IMR-90 (cell line): ENCODE results near the gene ROBO3. TPM values are rescaled to one million over a fixed set of nuclear protein-coding genes. Genes with fewer than 3 reads are reported as not detected.

ENCODE experiments used
- ATAC-seq: fragments of 200-7000 bp; cut with Tn5 transposase; 2 replicates; pipeline ENCODE4 v1.9.1; 2020; ENCODE audit warnings: low read depth, mild to moderate bottlenecking, moderate library complexity
- BruUV-seq: library from RNA; stranded (reverse); fragments of 400-500 nt; replicated peaks from 2 replicates; lab custom pipeline; 2021; lab: Mats Ljungman, UMichigan
- CTCF ChIA-PET: fragments of 300-600 bp; formaldehyde crosslinking; extraction: SDS; loops from one replicate; lab custom pipeline; 2021; ENCODE audit warnings: antibody characterized with exemption; lab: Yijun Ruan, JAX
- POLR2A ChIA-PET: fragments of 300-600 bp; sonication (Branson Sonifier 250); formaldehyde crosslinking; loops from one replicate; lab custom pipeline; 2022; ENCODE audit warnings: antibody characterized with exemption; ENCODE audit not compliant: unreplicated experiment; lab: Charles Lee
- DNase-seq: peaks from one replicate; pipeline ENCODE4 v3.0.0; 2013
- H2AFZ ChIP-seq: replicated peaks from 2 replicates; pipeline ENCODE3; 2013; ENCODE audit warnings: low read length, mild to moderate bottlenecking; ENCODE audit not compliant: poor library complexity
- H2AK5ac ChIP-seq: 2 replicates; pipeline ENCODE4 v1.6.1; 2013; ENCODE audit warnings: low read depth, low read length, inconsistent platforms
- H2AK9ac ChIP-seq: replicated peaks from 2 replicates; pipeline ENCODE3; 2013; ENCODE audit warnings: mild to moderate bottlenecking, low read depth, low read length, moderate library complexity; ENCODE audit not compliant: poor library complexity
- H2BK120ac ChIP-seq: 2 replicates; pipeline ENCODE4 v1.6.1; 2013; ENCODE audit warnings: low read depth, low read length, inconsistent platforms
- H2BK15ac ChIP-seq: 3 replicates; pipeline ENCODE4 v1.6.1; 2013; ENCODE audit warnings: low read depth, low read length, inconsistent platforms
- H2BK20ac ChIP-seq: 2 replicates; pipeline ENCODE4 v1.6.1; 2013; ENCODE audit warnings: low read depth, mild to moderate bottlenecking, inconsistent platforms, low read length, moderate library complexity
- H2BK5ac ChIP-seq: 2 replicates; pipeline ENCODE4 v1.6.1; 2013; ENCODE audit warnings: mild to moderate bottlenecking, low read depth, low read length, inconsistent platforms; ENCODE audit not compliant: poor library complexity, severe bottlenecking
- H3K14ac ChIP-seq: replicated peaks from 2 replicates; pipeline ENCODE4 v1.6.1; 2013; ENCODE audit warnings: low read depth, low read length, inconsistent platforms
- H3K18ac ChIP-seq: 2 replicates; pipeline ENCODE4 v1.6.1; 2013; ENCODE audit warnings: low read depth, low read length, control low read depth
- H3K23ac ChIP-seq: 2 replicates; pipeline ENCODE4 v1.6.1; 2013; ENCODE audit warnings: low read depth, low read length, inconsistent platforms
- H3K27ac ChIP-seq: 2 replicates; pipeline ENCODE4 v1.5.1; 2013; ENCODE audit warnings: mild to moderate bottlenecking, control low read depth, low read length; ENCODE audit not compliant: insufficient read depth
- H3K27me3 ChIP-seq: 2 replicates; pipeline ENCODE4 v1.6.1; 2013; ENCODE audit warnings: low read length; ENCODE audit not compliant: control insufficient read depth, insufficient read depth
- H3K36me3 ChIP-seq: 2 replicates; pipeline ENCODE4 v1.6.1; 2013; ENCODE audit warnings: low read length, mixed read lengths; ENCODE audit not compliant: control insufficient read depth, insufficient read depth
- H3K4ac ChIP-seq: 2 replicates; pipeline ENCODE4 v1.6.1; 2013; ENCODE audit warnings: low read depth, low read length, inconsistent platforms
- H3K4me1 ChIP-seq: 2 replicates; pipeline ENCODE4 v1.6.1; 2013; ENCODE audit warnings: low read length, mixed read lengths; ENCODE audit not compliant: control insufficient read depth, insufficient read depth
- H3K4me2 ChIP-seq: 2 replicates; pipeline ENCODE4 v1.6.1; 2013; ENCODE audit warnings: low read depth, mild to moderate bottlenecking, control low read depth, low read length, moderate library complexity
- H3K4me3 ChIP-seq: 2 replicates; pipeline ENCODE4 v1.5.1; 2013; ENCODE audit warnings: low read depth, mild to moderate bottlenecking, control low read depth, low read length, moderate library complexity; ENCODE audit not compliant: insufficient read depth
- H3K56ac ChIP-seq: 2 replicates; pipeline ENCODE4 v1.6.1; 2013; ENCODE audit warnings: low read length, inconsistent platforms; ENCODE audit not compliant: insufficient read depth; ENCODE audit errors: extremely low read depth
- H3K79me1 ChIP-seq, 2 experiments: 2 replicates each; pipeline ENCODE4 v1.6.1; 2013; ENCODE audit warnings: low read length in 2 of 2, inconsistent platforms in 1 of 2, low read depth in 1 of 2
- H3K9ac ChIP-seq: 2 replicates; pipeline ENCODE4 v1.6.1; 2013; ENCODE audit warnings: low read depth, low read length, control low read depth
- H3K9me1 ChIP-seq: 2 replicates; pipeline ENCODE4 v1.6.1; 2013; ENCODE audit warnings: low read length, inconsistent platforms; ENCODE audit not compliant: insufficient read depth
- H3K9me3 ChIP-seq: 2 replicates; pipeline ENCODE4 v1.6.1; 2013; ENCODE audit warnings: low read length; ENCODE audit not compliant: control insufficient read depth, insufficient read depth
- H4K20me1 ChIP-seq: 2 replicates; pipeline ENCODE4 v1.6.1; 2013; ENCODE audit warnings: low read length, inconsistent platforms; ENCODE audit not compliant: insufficient read depth
- H4K5ac ChIP-seq: 2 replicates; pipeline ENCODE4 v1.6.1; 2013; ENCODE audit warnings: mild to moderate bottlenecking, low read depth, low read length, control low read depth
- H4K8ac ChIP-seq, 2 experiments: 2 replicates each; pipeline ENCODE4 v1.6.1; 2013; ENCODE audit warnings: low read depth in 2 of 2, low read length in 2 of 2, control low read depth in 1 of 2, inconsistent platforms in 1 of 2
- H4K91ac ChIP-seq: 2 replicates; pipeline ENCODE4 v1.6.1; 2013; ENCODE audit warnings: low read depth, low read length, inconsistent platforms; ENCODE audit not compliant: insufficient read depth
- CHD1 ChIP-seq: IDR thresholded peaks from 2 replicates; pipeline ENCODE4 v1.6.1; 2012; ENCODE audit warnings: low read depth, low read length, improper control_type of control experiment
- RFX5 ChIP-seq: IDR thresholded peaks from 2 replicates; pipeline ENCODE4 v1.8.0; 2012; ENCODE audit warnings: low read depth, mild to moderate bottlenecking, low read length, moderate library complexity
- SMC3 ChIP-seq: fragments of 150-350 bp; IDR thresholded peaks from 2 replicates; pipeline ENCODE4 v1.6.1; 2016; ENCODE audit warnings: low read depth, mild to moderate bottlenecking, antibody characterized with exemption, low read length, moderate library complexity
- WGBS, 2 experiments: methylation state at CpG; one replicate each; pipeline versions ENCODE4 v1.1.5 to v1.1.7; 2013; ENCODE audit warnings: missing lambda C conversion rate in 2 of 2; ENCODE audit not compliant: insufficient read length in 1 of 2; ENCODE audit errors: extremely low coverage in 2 of 2; 5-methylcytosine and 5-hydroxymethylcytosine counted together
- dilution Hi-C: fragments of 300-500 bp; cut with HindIII; formaldehyde crosslinking; loops from one replicate; pipeline ENCODE4 v1.14.3; 2018; ENCODE audit warnings: low sequenced_read_pairs; ENCODE audit not compliant: unreplicated experiment
- in situ Hi-C: fragments of 300-500 bp; cut with MboI; formaldehyde crosslinking; loops from 3 replicates; pipeline ENCODE4 v1.14.3; 2019; ENCODE audit warnings: low sequenced_read_pairs, inconsistent platforms, mixed read lengths
- intact Hi-C: fragments of 100-400 bp; cut with micrococcal nuclease; formaldehyde crosslinking; loops from 2 replicates; pipeline ENCODE4 v1.10.0; 2022
- polyA plus RNA-seq, 3 experiments: library from polyadenylated mRNA; depleted of rRNA; stranded (reverse); fragments of >200 nt; gene quantifications; 2 replicates each; pipeline ENCODE4 v1.2.3, GENCODE V29; 2012; ENCODE audit warnings: low replicate concordance in 1 of 3
- total RNA-seq: library from RNA; depleted of rRNA; stranded (reverse); fragments of >200 nt; gene quantifications from 2 replicates; pipeline ENCODE4 v1.2.3, GENCODE V29; 2012

ROBO3 gene
- total and polyA plus RNA-seq, 2 of the 4 experiments (the other 2 are of a cell fraction), result 12.0 to 54.1 TPM

- Histone ChIP-seq H3K4me3 (no peak overlapping the region), H3K9ac (no peak overlapping the region), H4K91ac (no peak overlapping the region), H4K5ac (no peak overlapping the region), H2BK15ac (no peak overlapping the region), H2BK20ac (no peak overlapping the region), H4K20me1 (no peaks in the 10 kb centered on the region), H3K9me3 (no peaks in the 10 kb centered on the region), H2AFZ (no peak overlapping the region), H3K14ac (no peak overlapping the region), H3K56ac (no peak overlapping the region), H3K23ac (no peak overlapping the region), H3K18ac (no peak overlapping the region), H2AK5ac (no peak overlapping the region), H4K8ac (no peak overlapping the region), H2BK5ac (no peak overlapping the region), H3K4me1 (no peaks in the 10 kb centered on the region; the same call in 1 of the 2 replicates), H2AK9ac (no peak overlapping the region), H3K4ac (no peak overlapping the region), H3K36me3 (no peaks in the 10 kb centered on the region), H2BK120ac (no peak overlapping the region), H3K4me2 (no peak overlapping the region), H3K27ac (no peak overlapping the region), H3K27me3 (no peaks in the 10 kb centered on the region), H3K79me1 (no peaks in the 10 kb centered on the region), H3K9me1 (peaks cover 2% of the 10 kb centered on the region; the same call in 1 of the 2 replicates)
- no peak for ATAC-seq
- no TSS peak for BruUV-seq
- intact Hi-C loops, result no loop called here
- in situ Hi-C loops, result no loop called here
- no CpG with 5 or more reads among the region's 12 CpGs for WGBS, 2 experiments
- no peak for DNase-seq
- CTCF ChIA-PET, result interaction anchor here (1.0 kb wide), 1 partner anchor 11 kb away, joined by 3 read pairs; no protein-coding TSS in a partner anchor
- TF ChIP-seq RFX5 (no peak), CHD1 (no peak), SMC3 (no peak)
- dilution Hi-C loops, result no loop called here
- POLR2A ChIA-PET, result no interaction called here
Measured at GRCh38 chr11:124886978-124887666, 21.9 kb downstream of the ROBO3 start.
